ENCODE results near the gene IRF8.

GRCh38 chr16:85934210-85934609, 35.2 kb downstream of the IRF8 start:
- TF ChIP-seq, protein P1, sequence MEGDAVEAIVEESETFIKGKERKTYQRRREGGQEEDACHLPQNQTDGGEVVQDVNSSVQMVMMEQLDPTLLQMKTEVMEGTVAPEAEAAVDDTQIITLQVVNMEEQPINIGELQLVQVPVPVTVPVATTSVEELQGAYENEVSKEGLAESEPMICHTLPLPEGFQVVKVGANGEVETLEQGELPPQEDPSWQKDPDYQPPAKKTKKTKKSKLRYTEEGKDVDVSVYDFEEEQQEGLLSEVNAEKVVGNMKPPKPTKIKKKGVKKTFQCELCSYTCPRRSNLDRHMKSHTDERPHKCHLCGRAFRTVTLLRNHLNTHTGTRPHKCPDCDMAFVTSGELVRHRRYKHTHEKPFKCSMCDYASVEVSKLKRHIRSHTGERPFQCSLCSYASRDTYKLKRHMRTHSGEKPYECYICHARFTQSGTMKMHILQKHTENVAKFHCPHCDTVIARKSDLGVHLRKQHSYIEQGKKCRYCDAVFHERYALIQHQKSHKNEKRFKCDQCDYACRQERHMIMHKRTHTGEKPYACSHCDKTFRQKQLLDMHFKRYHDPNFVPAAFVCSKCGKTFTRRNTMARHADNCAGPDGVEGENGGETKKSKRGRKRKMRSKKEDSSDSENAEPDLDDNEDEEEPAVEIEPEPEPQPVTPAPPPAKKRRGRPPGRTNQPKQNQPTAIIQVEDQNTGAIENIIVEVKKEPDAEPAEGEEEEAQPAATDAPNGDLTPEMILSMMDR (conservative IDR thresholded peaks at IDR 0.05; ENCODE audit: low read depth, low read length): no peak
- TF ChIP-seq RCOR1 (IDR thresholded peaks at IDR 0.05; ENCODE audit: insufficient replicate concordance, low read length): no peak
- TF ChIP-seq USF2 (IDR thresholded peaks at IDR 0.05; ENCODE audit: low read depth, low read length): no peak
- TF ChIP-seq SMC3 (IDR thresholded peaks at IDR 0.05; ENCODE audit: low read depth, low read length): no peak
- TF ChIP-seq NFE2L2 (IDR thresholded peaks at IDR 0.05; ENCODE audit: low read depth, low read length): no peak
- no peak for TF ChIP-seq MAFK (IDR thresholded peaks at IDR 0.05; ENCODE audit: low read depth, low read length)
- no peak for TF ChIP-seq POLR2A (IDR thresholded peaks at IDR 0.05; ENCODE audit: low read depth, low read length)
- TF ChIP-seq BHLHE40 (IDR thresholded peaks at IDR 0.05; ENCODE audit: low read depth, low read length): no peak
- no peak for TF ChIP-seq RAD21 (IDR thresholded peaks at IDR 0.05; ENCODE audit: low read length)
- no peak for TF ChIP-seq CEBPB (IDR thresholded peaks at IDR 0.05; ENCODE audit: low read depth, low read length)
- no peak for TF ChIP-seq MXI1 (IDR thresholded peaks at IDR 0.05; ENCODE audit: borderline replicate concordance, low read depth, low read length)
